ENCODE measurements around the gene TPCN1.

The TPCN1 gene

GRCh38 chr12:113325916-113326315 lies 104.7 kb downstream of the TPCN1 start:
- peak overlapping the region; percentile 69 for H3K9ac ChIP-seq (ENCODE audit: low read length)
- no peak overlapping the region for H3K14ac ChIP-seq (ENCODE audit: low read length in 2 of 2)
- H2AFZ ChIP-seq (ENCODE audit: low read depth, low read length), result no peak overlapping the region
- H3K79me1 ChIP-seq (replicated peaks; ENCODE audit: low read length, poor library complexity, severe bottlenecking), result peaks cover 6% of the 10 kb centered on the region
- H3K36me3 ChIP-seq (ENCODE audit: control insufficient read depth in 1 of 2, insufficient read depth in 2 of 2, low read depth in 1 of 2, low read length in 2 of 2), result peaks cover 8 to 15% of the 10 kb centered on the region in 2 experiments
- H2BK15ac ChIP-seq (ENCODE audit: low read depth, poor library complexity, severe bottlenecking), result no peak overlapping the region
- no peak overlapping the region for H2BK12ac ChIP-seq (ENCODE audit: low read length in 2 of 2)
- no peak overlapping the region for H4K91ac ChIP-seq (ENCODE audit: low read length)
- H2BK5ac ChIP-seq (ENCODE audit: low read depth, low read length, poor library complexity, severe bottlenecking), result no peak overlapping the region
- H3K4me3 ChIP-seq (ENCODE audit: insufficient read depth in 1 of 2, low read depth in 1 of 2, low read length in 2 of 2), result no peak overlapping the region
- H3K9me3 ChIP-seq (ENCODE audit: control insufficient read depth, low read length), result no peaks in the 10 kb centered on the region
- H4K8ac ChIP-seq (ENCODE audit: low read length), result no peak overlapping the region
- H3K4ac ChIP-seq (ENCODE audit: low read depth in 1 of 2, low read length in 2 of 2), result no peak overlapping the region
- whole genome bisulfite sequencing, result 73% methylated on average over 2 of the region's 3 CpGs
- peak; percentile 24 for DNase-seq
- H3K27me3 ChIP-seq (ENCODE audit: control insufficient read depth in 1 of 2, insufficient read depth in 1 of 2, low read length in 2 of 2), result no peaks in the 10 kb centered on the region
- H2BK120ac ChIP-seq (ENCODE audit: low read depth, low read length), result no peak overlapping the region
- H2AK5ac ChIP-seq (ENCODE audit: low read length, severe bottlenecking), result no peak overlapping the region
- H3K27ac ChIP-seq (ENCODE audit: low read length, poor library complexity, severe bottlenecking), result no peak overlapping the region
- H3K4me1 ChIP-seq (ENCODE audit: control insufficient read depth, insufficient read depth, low read depth, low read length), result peaks cover 5% of the 10 kb centered on the region
- no peak overlapping the region for H3K23ac ChIP-seq (ENCODE audit: low read length in 2 of 2)
- peak overlapping the region in 1 of 2 experiments; percentile 76 for H3K18ac ChIP-seq (ENCODE audit: low read depth in 1 of 2, low read length in 2 of 2)
- H3K4me2 ChIP-seq (ENCODE audit: low read length, poor library complexity, severe bottlenecking), result no peak overlapping the region

DNA sequence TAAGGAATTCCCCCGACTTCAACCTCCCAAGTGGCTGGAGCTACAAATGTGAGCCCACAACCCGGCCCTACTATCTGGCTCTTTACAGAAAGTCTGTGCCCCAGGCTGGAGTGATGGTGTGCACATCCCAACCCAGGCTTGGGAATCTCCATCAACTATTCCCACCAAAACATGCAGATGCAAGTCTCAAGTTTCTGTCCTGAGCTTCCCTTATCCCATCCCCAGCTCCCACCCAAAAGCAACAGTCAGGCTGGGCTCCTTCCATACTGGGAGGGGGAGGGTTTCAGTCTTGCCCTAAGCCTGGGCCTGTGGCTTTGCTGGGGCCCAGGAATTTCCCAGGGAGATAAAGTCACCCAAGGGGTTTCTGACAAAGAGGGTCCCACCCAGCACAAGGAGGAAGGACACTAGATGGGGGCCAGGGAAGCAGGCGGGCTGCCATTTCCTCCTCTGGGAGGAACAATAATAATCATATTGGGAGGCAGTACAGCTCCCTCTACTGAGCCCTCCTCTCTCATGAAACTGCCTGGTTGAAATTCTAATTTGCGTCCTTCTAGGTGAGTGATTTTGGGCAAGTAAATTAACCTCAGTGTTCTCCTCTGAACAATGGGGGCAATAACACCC lies 105.6 kb downstream of the TPCN1 start:
- no peaks in the 10 kb centered on the region for H3K27me3 ChIP-seq (ENCODE audit: control insufficient read depth in 1 of 2, insufficient read depth in 1 of 2, low read length in 2 of 2)
- H3K4ac ChIP-seq (ENCODE audit: low read depth in 1 of 2, low read length in 2 of 2), result no peak overlapping the region
- no peak overlapping the region for H2BK5ac ChIP-seq (ENCODE audit: low read depth, low read length, poor library complexity, severe bottlenecking)
- H4K91ac ChIP-seq (ENCODE audit: low read length), result no peak overlapping the region
- H3K4me3 ChIP-seq (ENCODE audit: insufficient read depth in 1 of 2, low read depth in 1 of 2, low read length in 2 of 2), result no peak overlapping the region
- H3K79me1 ChIP-seq (replicated peaks; ENCODE audit: low read length, poor library complexity, severe bottlenecking), result peaks cover 5% of the 10 kb centered on the region
- peak overlapping the region; percentile 31 for H2AK5ac ChIP-seq (ENCODE audit: low read length, severe bottlenecking)
- H3K23ac ChIP-seq (ENCODE audit: low read length in 2 of 2), result no peak overlapping the region
- no peak overlapping the region for H4K8ac ChIP-seq (ENCODE audit: low read length)
- 96% methylated on average over 3 of the region's 4 CpGs for WGBS
- no peaks in the 10 kb centered on the region for H3K9me3 ChIP-seq (ENCODE audit: control insufficient read depth, low read length)
- no peak overlapping the region for H3K27ac ChIP-seq (ENCODE audit: low read length, poor library complexity, severe bottlenecking)
- no peak overlapping the region for H3K14ac ChIP-seq (ENCODE audit: low read length in 2 of 2)
- H2BK120ac ChIP-seq (ENCODE audit: low read depth, low read length), result no peak overlapping the region
- no peak overlapping the region for H3K4me2 ChIP-seq (ENCODE audit: low read length, poor library complexity, severe bottlenecking)
- peaks cover 8 to 21% of the 10 kb centered on the region in 2 experiments for H3K36me3 ChIP-seq (ENCODE audit: control insufficient read depth in 1 of 2, insufficient read depth in 2 of 2, low read depth in 1 of 2, low read length in 2 of 2)
- no peak overlapping the region for H3K18ac ChIP-seq (ENCODE audit: low read depth in 1 of 2, low read length in 2 of 2)
- H3K9ac ChIP-seq (ENCODE audit: low read length), result peak overlapping the region; percentile 69
- DNase-seq, result peak; percentile 15
- no peak overlapping the region for H2BK15ac ChIP-seq (ENCODE audit: low read depth, poor library complexity, severe bottlenecking)
- peaks cover 5% of the 10 kb centered on the region for H3K4me1 ChIP-seq (ENCODE audit: control insufficient read depth, insufficient read depth, low read depth, low read length)
- no peak overlapping the region for H2BK12ac ChIP-seq (ENCODE audit: low read length in 2 of 2)
- H2AFZ ChIP-seq (ENCODE audit: low read depth, low read length), result no peak overlapping the region

DNA sequence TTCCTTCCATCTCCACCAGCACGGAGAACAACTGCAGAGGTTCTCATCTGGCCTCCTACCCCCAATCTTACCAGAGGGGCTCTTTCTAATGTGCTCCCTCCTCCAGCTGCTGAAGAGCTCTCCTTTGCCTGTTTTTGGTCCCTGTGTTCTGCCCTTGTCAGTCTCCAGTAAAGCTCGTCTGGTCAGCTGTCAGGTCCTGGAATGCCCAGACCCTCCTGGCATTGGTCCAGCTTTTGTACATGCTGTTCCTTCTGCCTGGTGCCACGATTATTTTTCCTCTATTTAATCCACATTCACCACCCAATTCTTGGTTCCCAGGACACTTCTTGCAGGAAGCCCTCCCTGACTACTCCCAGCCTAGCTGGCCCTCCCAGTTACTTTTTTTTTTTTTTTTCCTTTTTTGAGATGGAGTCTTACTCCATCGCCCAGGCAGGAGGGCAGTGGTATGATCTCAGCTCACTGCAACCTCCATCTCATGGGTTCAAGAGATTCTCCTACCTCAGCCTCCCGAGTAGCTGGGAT lies 107.2 kb downstream of the TPCN1 start:
- H3K9ac ChIP-seq (ENCODE audit: low read length), result no peak overlapping the region
- peaks cover 10 to 25% of the 10 kb centered on the region in 2 experiments for H3K36me3 ChIP-seq (ENCODE audit: control insufficient read depth in 1 of 2, insufficient read depth in 2 of 2, low read depth in 1 of 2, low read length in 2 of 2)
- H3K23ac ChIP-seq (ENCODE audit: low read length in 2 of 2), result no peak overlapping the region
- H3K27me3 ChIP-seq (ENCODE audit: control insufficient read depth in 1 of 2, insufficient read depth in 1 of 2, low read length in 2 of 2), result no peaks in the 10 kb centered on the region
- no peak overlapping the region for H3K27ac ChIP-seq (ENCODE audit: low read length, poor library complexity, severe bottlenecking)
- H3K4me2 ChIP-seq (ENCODE audit: low read length, poor library complexity, severe bottlenecking), result no peak overlapping the region
- H3K14ac ChIP-seq (ENCODE audit: low read length in 2 of 2), result no peak overlapping the region
- no peaks in the 10 kb centered on the region for H3K9me3 ChIP-seq (ENCODE audit: control insufficient read depth, low read length)
- no peak overlapping the region for H2AK5ac ChIP-seq (ENCODE audit: low read length, severe bottlenecking)
- H2BK5ac ChIP-seq (ENCODE audit: low read depth, low read length, poor library complexity, severe bottlenecking), result no peak overlapping the region
- 87% methylated on average over 3 of the region's 5 CpGs for WGBS
- H2BK15ac ChIP-seq (ENCODE audit: low read depth, poor library complexity, severe bottlenecking), result no peak overlapping the region
- no peak overlapping the region for H2BK12ac ChIP-seq (ENCODE audit: low read length in 2 of 2)
- peaks cover 7% of the 10 kb centered on the region for H3K4me1 ChIP-seq (ENCODE audit: control insufficient read depth, insufficient read depth, low read depth, low read length)
- peaks cover 9% of the 10 kb centered on the region for H3K79me1 ChIP-seq (replicated peaks; ENCODE audit: low read length, poor library complexity, severe bottlenecking)
- H3K4ac ChIP-seq (ENCODE audit: low read depth in 1 of 2, low read length in 2 of 2), result no peak overlapping the region
- DNase-seq, result no peak
- H3K18ac ChIP-seq (ENCODE audit: low read depth in 1 of 2, low read length in 2 of 2), result no peak overlapping the region
- H4K91ac ChIP-seq (ENCODE audit: low read length), result no peak overlapping the region
- H2AFZ ChIP-seq (ENCODE audit: low read depth, low read length), result no peak overlapping the region
- H3K4me3 ChIP-seq (ENCODE audit: insufficient read depth in 1 of 2, low read depth in 1 of 2, low read length in 2 of 2), result no peak overlapping the region
- H4K8ac ChIP-seq (ENCODE audit: low read length), result no peak overlapping the region
- no peak overlapping the region for H2BK120ac ChIP-seq (ENCODE audit: low read depth, low read length)

GRCh38 chr12:113329022-113329790 lies 107.9 kb downstream of the TPCN1 start:
- 83% methylated on average over 7 of the region's 9 CpGs for WGBS
- no peak overlapping the region for H2BK5ac ChIP-seq (ENCODE audit: low read depth, low read length, poor library complexity, severe bottlenecking)

More at GRCh38 chr12:113329022-113329790, 107.9 kb downstream of the TPCN1 start:
- DNase-seq, result no peak
- no peak overlapping the region for H3K23ac ChIP-seq (ENCODE audit: low read length in 2 of 2)
- H3K9ac ChIP-seq (ENCODE audit: low read length), result no peak overlapping the region
- no peak overlapping the region for H2BK15ac ChIP-seq (ENCODE audit: low read depth, poor library complexity, severe bottlenecking)
- H2AK5ac ChIP-seq (ENCODE audit: low read length, severe bottlenecking), result no peak overlapping the region
- no peak overlapping the region for H2BK120ac ChIP-seq (ENCODE audit: low read depth, low read length)
- H4K8ac ChIP-seq (ENCODE audit: low read length), result no peak overlapping the region
- no peak overlapping the region for H3K4me3 ChIP-seq (ENCODE audit: insufficient read depth in 1 of 2, low read depth in 1 of 2, low read length in 2 of 2)
- no peaks in the 10 kb centered on the region for H3K27me3 ChIP-seq (ENCODE audit: control insufficient read depth in 1 of 2, insufficient read depth in 1 of 2, low read length in 2 of 2)
- peaks cover 10 to 25% of the 10 kb centered on the region in 2 experiments for H3K36me3 ChIP-seq (ENCODE audit: control insufficient read depth in 1 of 2, insufficient read depth in 2 of 2, low read depth in 1 of 2, low read length in 2 of 2)
- no peak overlapping the region for H4K91ac ChIP-seq (ENCODE audit: low read length)
- H3K4me2 ChIP-seq (ENCODE audit: low read length, poor library complexity, severe bottlenecking), result no peak overlapping the region
- H3K9me3 ChIP-seq (ENCODE audit: control insufficient read depth, low read length), result no peaks in the 10 kb centered on the region
- no peak overlapping the region for H3K27ac ChIP-seq (ENCODE audit: low read length, poor library complexity, severe bottlenecking)
- H3K4me1 ChIP-seq (ENCODE audit: control insufficient read depth, insufficient read depth, low read depth, low read length), result peaks cover 10% of the 10 kb centered on the region
- H3K14ac ChIP-seq (ENCODE audit: low read length in 2 of 2), result no peak overlapping the region
- no peak overlapping the region for H2AFZ ChIP-seq (ENCODE audit: low read depth, low read length)
- no peak overlapping the region for H3K18ac ChIP-seq (ENCODE audit: low read depth in 1 of 2, low read length in 2 of 2)
- H3K79me1 ChIP-seq (replicated peaks; ENCODE audit: low read length, poor library complexity, severe bottlenecking), result peaks cover 12% of the 10 kb centered on the region
- no peak overlapping the region for H3K4ac ChIP-seq (ENCODE audit: low read depth in 1 of 2, low read length in 2 of 2)
- no peak overlapping the region for H2BK12ac ChIP-seq (ENCODE audit: low read length in 2 of 2)

Data from mesenchymal stem cell (in vitro differentiated cells and primary cell).